GM21723 (cell line): ENCODE measurements around the gene ADAMTS2.

Experiments used
- ATAC-seq: cut with Tn5 transposase; IDR thresholded peaks from one replicate; pipeline ENCODE4 v1.9.1; 2021; ENCODE audit warnings: mild to moderate bottlenecking, moderate library complexity; ENCODE audit not compliant: unreplicated experiment

The ADAMTS2 gene

DNA sequence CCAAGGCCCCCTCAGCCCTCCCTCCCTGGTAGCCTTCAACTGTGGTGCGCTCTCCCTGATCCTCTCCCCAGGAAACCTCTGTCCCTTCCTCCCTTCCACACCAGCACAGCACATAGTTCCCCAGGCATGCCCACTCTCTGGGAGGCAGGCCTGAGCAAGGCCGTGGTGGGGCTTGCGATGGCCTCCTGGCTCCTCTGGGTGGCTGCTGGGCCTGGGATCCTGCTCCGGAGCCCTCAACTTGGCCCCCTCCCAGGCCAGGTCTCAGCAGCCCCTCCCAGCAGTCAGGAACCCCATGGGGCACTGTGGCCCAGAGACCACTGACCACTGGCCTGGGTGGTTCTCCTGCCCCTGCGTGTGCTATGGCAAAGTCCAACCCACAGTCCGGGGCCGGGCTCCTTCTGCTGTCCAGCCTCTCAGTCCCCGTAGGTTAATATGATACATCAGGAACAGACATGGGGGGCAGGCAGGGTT is 159.3 kb downstream of the ADAMTS2 start:
- ATAC-seq: no peak

DNA sequence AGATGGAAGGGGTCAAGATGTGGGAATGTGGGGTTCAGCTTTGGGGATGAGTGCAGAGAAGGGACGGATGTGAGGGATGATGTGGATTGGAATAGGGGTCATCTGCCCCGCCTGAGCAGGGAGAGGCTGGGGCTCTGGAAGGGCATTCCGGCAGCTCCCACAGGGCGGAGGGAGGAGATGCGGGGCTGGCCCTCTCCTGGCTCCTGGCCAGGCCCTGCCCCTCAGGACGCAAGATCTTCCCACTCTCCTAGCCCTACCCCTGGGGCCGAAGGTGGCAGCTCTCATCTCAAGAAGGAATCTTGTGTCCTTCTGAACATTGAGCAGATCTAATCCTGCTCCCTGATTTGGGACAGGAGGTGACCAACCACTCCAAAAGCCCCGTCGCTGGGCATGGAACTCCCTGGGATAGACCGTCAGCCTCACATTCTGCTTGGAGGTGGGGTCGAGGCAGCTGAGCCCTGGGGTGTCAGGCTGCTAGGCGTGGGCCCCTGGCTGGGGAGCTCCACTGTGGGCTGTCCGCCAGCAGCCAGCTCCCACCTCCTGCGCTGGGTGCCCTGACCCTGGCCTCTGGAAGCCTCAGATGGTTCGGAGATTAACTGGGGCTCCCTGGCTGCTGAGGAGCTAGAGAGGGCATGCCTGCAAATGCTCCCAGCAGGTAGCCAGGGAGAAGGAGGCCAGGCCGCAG is 159.9 kb downstream of the ADAMTS2 start:
- ATAC-seq: no peak

DNA sequence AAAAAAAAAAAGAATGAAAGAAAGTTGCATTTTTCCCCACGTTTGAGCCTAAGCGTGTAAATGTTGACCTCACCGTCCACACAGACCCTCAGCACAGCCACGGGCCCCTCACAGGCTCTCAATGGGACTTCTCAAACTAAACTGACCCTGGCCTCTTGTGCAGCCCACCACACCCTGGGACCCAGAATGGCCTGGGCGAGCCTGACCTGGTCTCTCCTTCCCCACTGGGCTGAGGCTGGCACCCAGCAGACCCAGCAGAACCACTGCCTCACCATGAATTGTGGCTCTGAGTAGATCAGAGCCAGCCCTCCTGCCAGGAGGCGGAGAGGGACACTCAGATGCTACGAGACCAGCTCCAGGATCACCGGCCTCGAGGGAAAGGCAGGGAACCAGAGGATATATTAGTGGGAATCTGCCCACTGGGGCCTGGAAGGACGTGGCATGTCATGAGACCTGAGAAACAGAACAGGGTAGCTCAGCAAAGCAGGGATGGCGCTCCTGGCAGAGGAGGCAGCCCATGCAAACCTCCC is 160.7 kb downstream of the ADAMTS2 start:
- no peak for ATAC-seq

DNA sequence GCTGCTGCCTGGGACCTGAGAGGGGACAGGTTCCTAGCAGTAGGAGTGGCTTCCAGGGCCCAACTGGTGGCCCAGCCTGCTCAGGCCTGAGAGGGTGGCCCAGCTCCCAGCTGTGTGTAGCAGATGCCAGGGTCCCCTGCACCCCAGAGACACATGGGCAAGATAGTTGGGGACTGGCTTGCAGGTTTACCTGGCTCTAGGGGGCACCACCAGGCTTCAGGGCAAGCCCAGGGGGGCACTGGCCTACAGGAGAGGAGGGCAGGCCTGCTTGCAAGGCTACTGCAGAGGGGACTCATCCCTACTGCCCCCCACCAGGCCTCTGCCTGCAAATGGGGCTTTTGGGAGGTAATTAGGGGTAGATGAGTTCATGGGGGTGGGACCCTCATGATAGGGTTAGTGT is 161.8 kb downstream of the ADAMTS2 start:
- no peak for ATAC-seq

DNA sequence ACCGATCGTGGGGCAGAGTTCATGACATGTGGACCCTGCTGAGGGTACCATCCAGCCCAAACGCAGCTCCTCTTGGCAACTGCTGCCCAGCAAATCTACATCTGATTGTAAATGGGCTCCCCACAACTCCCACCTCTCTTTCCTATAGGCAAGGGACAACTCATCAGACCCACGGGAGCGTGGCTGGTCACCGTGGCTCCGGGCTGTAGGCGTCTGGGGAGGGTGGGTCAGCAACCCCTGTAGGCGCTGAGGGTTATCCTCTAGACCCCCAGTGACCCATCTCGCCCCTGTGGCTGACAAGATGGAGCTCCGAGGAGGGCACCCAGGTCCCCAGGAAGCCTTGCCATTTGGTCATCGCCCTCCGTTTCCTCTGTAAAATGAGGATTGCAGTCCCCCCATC is 162.7 kb downstream of the ADAMTS2 start:
- no peak for ATAC-seq

DNA sequence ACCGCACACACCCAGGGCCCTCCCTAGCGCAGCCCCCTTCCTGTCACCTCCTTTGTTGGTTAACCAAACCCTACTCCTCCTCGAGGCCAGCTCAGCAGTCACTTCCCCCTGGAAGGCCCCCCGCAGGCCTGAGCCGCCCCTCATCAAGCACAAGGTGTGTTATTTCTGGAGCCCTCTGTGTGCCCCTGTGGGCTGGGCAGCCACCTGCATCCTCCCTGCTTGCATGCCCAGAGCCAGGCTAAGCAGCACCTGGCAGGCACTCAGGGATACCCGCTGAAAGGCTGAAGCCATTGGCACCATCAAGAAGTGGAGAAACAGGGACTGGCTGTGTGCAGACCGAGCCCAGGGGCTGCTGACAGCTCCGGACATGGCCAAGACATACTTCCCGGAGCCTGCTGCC is 163.3 kb downstream of the ADAMTS2 start:
- ATAC-seq: no peak

DNA sequence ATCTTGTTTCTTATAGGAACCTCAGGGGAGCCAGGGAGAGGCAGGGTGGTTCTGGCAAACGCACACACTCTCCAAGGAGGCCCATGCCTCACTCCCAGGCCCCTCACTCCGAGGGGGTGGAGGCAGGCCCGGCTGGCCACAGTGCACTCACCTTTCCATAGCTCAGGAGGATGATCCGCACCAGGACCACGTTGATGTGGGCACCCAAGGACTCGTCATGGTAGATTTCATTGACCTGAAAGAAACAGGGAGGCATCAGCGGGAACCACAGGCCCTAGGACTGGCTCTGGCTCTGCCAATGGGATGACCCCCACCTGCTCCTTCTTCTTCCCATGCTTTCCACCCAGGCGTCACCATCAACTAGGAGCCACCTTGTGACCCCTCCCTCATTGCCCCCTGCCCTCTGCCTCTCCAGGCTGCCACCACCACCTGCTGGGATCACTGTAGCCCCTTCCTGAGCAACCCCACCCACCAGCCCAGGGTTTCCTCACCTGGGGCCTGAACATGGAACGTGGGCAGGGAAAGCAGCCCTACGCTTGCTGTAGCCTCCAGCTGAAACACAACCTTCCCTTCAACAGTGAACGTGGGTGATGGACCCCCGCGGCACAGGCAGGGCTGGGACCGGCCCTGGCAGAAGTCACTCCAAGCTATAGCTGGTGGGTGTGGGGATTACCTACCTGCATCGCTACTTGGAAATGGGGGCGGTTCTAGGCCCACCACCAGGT is 164.2 kb downstream of the ADAMTS2 start:
- no peak for ATAC-seq

DNA sequence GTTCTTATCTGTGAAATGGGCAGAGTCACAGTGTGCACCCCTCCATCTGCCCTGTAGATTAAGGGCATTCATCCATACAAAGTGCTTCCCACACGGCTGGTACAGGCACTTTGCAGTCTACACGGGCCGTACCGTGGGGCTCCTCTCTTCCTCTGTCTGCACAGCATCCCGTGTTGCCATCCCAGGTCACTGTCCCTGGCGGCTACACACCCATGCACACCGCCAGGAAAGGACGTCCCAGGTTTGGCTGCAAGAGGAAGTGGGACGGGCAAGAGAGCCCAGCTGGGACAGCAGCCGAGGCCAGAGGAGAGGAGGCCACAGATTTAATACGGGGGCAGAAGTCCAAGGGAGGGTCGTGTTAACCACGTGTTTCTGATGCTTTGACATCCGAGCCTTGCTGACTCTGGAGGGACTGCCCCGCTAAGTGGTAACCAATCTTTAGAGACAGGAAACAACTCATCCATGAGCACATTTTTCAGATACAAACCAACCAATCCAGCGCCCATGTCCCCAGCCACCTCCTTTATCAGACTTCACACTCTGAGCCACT is 165.1 kb downstream of the ADAMTS2 start:
- ATAC-seq: no peak

DNA sequence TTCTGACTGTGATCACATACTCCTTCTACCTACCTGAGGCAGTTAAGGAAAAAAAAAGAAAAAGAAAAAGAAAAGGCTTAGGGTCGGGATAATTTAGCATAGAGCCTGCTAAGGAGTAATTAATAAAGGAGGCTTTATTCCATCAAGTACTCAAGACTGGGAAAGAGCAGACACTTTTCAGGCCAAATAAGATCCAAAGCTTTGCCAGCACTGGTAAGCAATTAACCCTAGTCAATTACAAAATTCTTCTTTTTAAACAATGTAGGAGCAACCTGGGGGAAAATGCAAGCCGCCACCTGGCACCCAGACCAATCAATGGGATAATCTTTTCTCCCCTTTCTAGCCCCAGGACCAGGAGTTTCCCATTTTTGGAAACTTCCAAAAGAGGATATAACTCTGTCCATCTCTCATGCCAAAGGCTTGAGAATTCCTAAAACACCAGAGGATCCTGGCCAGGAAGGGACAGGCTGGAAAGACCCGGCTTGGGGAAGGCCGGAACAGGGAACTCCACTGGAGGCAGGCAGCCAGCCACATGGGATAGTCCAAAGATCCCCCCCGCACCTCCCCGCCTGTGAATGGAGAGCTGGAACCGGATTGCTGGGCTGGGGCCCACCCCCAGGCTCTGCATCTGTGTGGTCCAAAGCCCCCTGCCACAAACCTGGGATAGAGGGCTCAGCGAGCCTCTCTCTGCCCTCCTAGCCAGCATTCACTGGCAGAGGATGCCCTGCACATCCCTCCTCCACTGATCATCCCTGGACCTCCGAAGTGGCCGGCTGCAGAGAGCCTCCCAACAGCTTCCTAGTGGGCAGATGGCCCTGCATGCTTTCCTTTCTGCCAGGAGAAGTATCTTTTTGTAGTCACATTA is 167.3 kb downstream of the ADAMTS2 start:
- ATAC-seq: no peak

DNA sequence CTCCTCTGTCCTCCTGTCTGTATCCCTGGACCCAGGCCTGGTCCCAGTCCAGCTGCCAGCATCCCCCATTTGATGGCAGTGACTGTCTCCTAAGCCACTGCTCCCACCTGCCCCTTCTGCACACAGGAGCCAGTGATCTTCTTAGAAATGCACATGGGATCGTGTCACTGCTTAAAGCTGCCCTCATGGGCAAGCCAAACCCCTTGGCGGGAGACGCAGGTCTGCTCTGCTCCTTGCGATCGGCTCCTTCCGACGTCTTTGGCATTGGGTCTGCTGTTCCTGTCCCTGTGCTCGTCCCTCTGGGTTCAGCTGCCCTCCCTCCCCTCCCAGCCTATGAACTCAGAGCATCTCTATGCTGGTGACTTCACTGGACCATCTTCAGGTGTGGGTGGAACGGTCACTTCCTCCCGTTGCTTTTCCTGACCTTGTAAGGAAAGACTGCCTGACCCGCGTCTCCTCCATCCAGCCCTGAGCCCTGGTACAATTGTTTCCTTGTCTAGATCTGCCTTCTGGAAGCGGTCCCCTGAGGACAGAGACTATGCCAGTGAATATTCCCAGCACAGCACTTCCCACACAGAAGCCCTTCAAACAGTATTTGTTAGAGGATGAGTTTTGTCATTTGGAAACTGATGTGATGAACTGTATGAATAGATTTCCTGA is 168.6 kb downstream of the ADAMTS2 start:
- no peak for ATAC-seq

DNA sequence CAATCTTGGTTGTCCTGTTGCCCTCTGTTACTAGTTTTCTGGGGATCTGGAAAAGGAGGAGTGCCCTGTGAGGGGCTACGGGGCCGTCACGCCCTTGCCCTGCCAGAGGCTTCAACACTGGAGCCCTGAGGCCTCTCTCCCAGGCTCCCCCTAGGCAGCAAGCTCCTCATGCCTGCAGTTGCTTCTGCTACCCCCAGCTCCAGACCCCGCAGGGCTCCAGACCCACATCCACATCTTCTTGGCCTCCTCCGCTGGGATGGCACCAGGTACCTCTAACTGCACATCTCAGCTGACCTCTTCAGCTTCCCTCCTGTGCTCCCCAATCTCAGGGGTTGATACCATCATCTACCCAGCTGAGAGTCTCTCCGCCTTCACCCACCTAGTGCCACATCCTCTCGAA is 169.1 kb downstream of the ADAMTS2 start:
- no peak for ATAC-seq

DNA sequence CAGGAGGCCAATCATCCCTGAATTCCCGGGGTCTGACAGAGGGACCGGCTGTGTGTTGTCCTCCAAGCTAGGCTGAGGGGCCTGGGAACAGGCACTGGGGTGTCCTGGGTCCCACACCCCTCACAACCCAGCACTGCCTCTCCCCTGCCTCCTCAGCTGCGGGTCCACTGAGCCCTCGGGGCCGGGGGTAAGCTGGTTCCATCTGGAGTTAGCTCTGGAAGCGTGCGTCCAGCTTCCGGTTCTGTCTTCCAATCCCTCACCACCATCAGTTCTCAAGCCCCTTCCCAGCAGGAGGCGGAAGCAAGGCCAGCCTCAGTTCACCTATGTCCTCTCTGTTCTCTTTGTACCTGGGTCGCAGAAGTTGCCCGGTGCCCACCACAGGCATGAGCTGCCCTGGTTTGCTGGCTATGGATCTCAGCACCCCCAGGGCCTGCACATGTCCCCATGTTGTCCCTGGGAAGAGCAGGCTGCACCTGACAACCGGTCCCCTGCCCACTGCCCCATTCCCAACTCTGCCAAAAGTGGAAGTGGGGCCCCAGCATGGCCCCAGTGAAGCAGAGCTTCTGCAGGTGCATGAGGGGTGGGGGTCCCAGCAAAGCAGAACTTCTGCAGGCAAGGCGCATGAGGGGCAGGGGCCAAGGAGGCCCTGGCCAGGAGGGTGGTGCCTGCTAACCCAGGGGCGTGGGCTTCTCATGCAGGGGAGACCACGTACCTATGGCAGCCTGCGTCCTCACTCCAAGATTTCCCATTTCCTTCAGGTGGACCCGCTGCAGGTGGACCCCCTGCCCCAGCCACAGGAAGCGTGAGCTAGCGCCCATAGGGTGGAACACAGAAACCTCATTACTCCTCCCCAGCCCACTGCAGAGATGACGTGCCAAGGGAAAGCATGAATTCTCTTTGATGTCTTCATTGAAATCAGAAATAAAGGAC is 173.2 kb downstream of the ADAMTS2 start:
- no peak for ATAC-seq

DNA sequence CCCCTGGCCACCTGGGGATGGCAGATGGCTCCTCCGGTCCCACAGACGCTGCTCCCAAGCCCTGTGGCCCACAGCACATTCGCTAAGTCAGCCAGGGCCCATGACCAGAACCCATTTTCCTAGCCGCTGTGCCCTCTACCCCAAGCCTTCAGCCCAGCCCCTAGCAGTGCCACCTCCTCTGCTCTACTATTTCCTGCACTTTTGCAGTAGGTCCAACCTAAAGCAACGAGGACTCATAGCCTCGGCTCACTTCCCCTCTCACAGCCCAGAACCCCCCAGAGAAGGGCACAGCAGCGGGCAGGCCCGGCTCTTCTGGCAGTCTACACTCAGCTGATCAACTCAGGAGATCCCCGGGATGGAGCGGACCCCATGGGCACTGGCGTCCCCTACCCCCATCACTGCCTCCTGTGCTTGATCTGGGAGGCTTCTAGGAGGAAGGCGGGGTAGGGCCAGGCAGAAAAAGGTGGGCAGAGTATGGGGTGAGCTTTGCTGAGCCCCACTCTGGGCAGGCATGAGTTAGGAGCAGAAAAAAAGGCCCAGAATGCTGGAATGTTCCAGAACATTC is 173.9 kb downstream of the ADAMTS2 start:
- ATAC-seq: no peak

DNA sequence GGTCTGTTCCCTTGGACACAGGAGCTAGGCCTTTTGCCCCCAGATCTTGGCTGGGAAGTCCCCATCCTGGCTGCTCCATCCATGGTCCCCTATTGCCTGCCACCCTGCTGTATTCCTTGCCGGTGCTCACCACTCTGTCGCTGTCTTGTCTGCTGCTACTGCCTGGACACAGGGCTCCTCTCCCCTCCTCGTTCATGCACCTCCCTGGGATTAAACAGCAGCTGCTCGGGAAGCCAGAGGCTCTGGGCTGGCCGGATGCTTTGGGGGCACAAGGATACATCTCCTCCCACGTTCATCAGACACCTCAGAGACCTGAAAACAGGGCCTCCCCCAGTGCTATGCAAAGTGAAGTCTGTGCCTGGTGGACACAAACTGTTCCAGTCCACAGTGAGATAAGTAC is 174.7 kb downstream of the ADAMTS2 start:
- no peak for ATAC-seq

DNA sequence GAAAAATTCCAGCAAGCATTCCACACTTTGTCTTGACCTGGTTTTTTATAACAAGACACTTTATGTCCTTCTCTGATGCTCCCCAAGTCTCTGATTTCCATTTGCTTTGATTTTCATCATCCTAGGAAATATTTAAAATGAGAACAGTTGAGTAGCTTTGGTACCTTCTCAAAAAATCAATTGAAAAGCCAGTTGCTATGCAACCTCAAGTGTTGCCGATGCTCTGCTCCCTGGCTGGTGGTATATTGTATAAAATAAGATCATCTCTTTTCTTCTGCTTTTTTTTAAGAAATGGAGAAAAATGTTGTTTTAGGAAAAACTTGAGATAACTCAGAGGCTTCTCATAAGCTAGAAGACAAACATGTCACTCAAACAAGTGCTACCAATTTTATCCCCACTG is 175.4 kb downstream of the ADAMTS2 start:
- no peak for ATAC-seq

DNA sequence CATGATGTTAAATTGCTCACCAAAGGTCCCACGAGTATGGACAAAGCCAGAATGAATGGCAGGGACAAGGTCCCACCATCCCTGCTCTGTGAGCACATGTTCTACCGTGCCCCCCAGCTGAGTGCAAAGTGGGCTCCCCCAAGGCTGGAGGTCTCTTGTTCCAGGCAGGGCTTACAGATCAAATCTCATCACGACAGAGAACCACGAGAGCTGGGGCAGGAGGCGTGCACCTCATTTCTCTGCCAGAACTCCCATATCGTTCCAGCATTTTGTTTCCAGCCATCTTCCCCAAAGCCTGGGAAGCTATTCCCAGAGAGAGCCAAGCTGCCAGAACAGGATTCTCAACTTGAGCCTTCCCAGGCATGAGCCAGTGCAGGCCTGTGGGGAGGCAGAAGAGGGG is 176.6 kb downstream of the ADAMTS2 start:
- no peak for ATAC-seq

DNA sequence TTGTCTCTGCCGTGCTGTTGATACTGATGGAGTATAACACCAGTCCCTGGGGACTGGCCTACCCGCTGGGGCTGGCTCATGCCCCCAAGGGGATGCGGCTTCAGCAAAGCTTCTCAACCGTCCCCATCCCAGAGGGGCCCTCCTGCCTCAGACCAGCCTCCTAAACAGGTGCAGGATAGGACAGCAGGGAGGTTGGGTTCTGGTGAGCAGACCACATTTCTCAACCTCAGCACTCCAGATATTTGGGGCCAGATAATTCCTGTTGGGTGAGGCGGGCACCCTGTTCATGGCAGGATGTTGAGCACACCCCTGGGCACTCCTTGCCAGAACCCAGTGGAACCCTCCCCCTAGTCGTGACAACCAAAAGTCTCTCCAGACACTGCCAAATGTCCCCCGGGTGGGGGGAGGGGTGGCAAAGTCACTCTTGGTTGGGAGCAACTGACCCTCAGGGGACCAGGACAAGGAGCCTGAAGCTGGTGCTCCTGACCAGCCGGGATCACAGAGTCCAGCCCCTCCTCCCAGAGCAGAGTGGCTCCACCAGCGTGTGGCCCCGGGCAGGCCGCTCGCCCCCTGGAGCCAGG is 177.3 kb downstream of the ADAMTS2 start:
- no peak for ATAC-seq

DNA sequence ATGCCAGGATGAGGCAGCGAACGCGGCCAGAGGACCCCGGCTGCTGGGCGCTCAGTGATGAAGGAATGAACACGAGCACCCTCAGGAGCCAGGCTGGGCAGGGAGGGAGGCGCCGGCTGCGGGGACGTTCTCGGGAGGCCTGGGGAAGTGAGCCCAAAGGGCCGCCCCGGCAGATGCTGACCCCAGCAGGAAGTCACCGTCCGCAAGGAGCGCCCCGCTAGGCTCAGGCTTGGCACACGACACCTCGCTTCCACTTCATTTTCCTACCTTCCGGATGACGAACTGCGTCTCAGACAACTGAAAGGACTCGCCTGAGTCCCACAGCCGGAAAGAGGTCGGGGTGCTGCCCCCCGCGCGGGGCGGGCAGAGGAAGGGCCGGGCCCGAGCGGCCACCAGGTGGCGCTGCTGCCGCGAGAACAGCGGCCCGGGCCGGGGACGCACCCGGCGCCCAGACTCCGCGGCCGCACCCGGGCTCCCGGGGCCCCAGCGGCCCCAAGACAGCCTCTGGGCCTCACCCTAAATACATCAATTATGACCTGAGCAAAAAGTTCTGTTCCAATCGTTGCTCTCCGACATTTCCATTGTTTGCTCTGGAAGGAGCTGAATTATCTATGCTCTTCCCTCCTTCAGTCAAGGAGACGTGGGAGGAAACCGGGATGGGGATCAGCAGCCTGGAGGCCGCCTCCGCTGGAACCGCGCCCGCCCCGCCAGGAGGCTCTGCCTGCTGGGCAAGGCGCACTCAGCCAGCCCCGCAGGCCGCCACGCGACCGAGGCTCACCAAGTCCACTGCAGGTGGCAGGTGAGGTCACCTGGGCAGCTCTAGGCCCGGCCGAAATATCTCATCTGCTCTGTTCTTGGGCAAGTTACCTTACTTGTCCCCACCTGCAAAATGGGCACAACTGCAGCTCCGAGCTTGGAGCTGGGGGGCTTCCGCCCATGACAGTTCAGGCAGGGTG is 178.1 kb downstream of the ADAMTS2 start:
- ATAC-seq: no peak
